H9 (cell line): ENCODE results near the gene RFFL. TPM values are rescaled to one million over a fixed set of nuclear protein-coding genes. Genes with fewer than 3 reads are reported as not detected.

ENCODE experiments used
- DNase-seq: peaks from one replicate; pipeline ENCODE4 v3.0.0-alpha.2; 2017
- H2AFZ ChIP-seq: one replicate; pipeline ENCODE4 v1.6.1; 2013; ENCODE audit warnings: mild to moderate bottlenecking, low read length, control low read depth, moderate library complexity
- H2AK5ac ChIP-seq: 2 replicates; pipeline ENCODE4 v1.6.1; 2013; ENCODE audit warnings: low read length, control low read depth, mixed read lengths; ENCODE audit not compliant: insufficient read length
- H2BK120ac ChIP-seq: one replicate; pipeline ENCODE4 v1.6.1; 2013; ENCODE audit warnings: low read depth, mild to moderate bottlenecking, low read length, control low read depth, inconsistent platforms; ENCODE audit not compliant: poor library complexity, severe bottlenecking
- H2BK12ac ChIP-seq: 2 replicates; pipeline ENCODE4 v1.6.1; 2013; ENCODE audit warnings: low read length, control low read depth, mixed read lengths, low read depth; ENCODE audit not compliant: insufficient read length
- H2BK15ac ChIP-seq: 2 replicates; pipeline ENCODE4 v1.6.1; 2013; ENCODE audit warnings: low read depth, low read length, control low read depth
- H2BK20ac ChIP-seq: one replicate; pipeline ENCODE4 v1.6.1; 2013; ENCODE audit warnings: low read depth, mild to moderate bottlenecking, low read length, control low read depth, inconsistent platforms; ENCODE audit not compliant: poor library complexity, severe bottlenecking
- H2BK5ac ChIP-seq: 2 replicates; pipeline ENCODE4 v1.6.1; 2013; ENCODE audit warnings: low read length, control low read depth, mixed read lengths; ENCODE audit not compliant: insufficient read length
- H3K14ac ChIP-seq: 2 replicates; pipeline ENCODE4 v1.6.1; 2013; ENCODE audit warnings: low read length, control low read depth; ENCODE audit not compliant: insufficient read depth
- H3K18ac ChIP-seq: 2 replicates; pipeline ENCODE4 v1.6.1; 2013; ENCODE audit warnings: low read depth, mild to moderate bottlenecking, mixed read lengths, low read length, control low read depth; ENCODE audit not compliant: insufficient read length
- H3K23ac ChIP-seq: 2 replicates; pipeline ENCODE4 v1.6.1; 2013; ENCODE audit warnings: low read length, control low read depth, mixed read lengths, low read depth; ENCODE audit not compliant: insufficient read length
- H3K23me2 ChIP-seq: 2 replicates; pipeline ENCODE4 v1.6.1; 2013; ENCODE audit warnings: low read depth, mild to moderate bottlenecking, mixed read lengths, low read length, control low read depth; ENCODE audit not compliant: insufficient read length, poor library complexity, severe bottlenecking
- H3K27ac ChIP-seq: 2 replicates; pipeline ENCODE4 v1.5.1; 2013; ENCODE audit warnings: low read length, control low read depth, mixed read lengths, low read depth; ENCODE audit not compliant: insufficient read length
- H3K27me3 ChIP-seq: 2 replicates; pipeline ENCODE4 v1.6.1; 2013; ENCODE audit warnings: low read length, control low read depth, inconsistent platforms; ENCODE audit not compliant: insufficient read depth
- H3K4ac ChIP-seq: 2 replicates; pipeline ENCODE4 v1.6.1; 2013; ENCODE audit warnings: low read depth, mild to moderate bottlenecking, control low read depth, inconsistent platforms, low read length, moderate library complexity
- H3K4me1 ChIP-seq: 2 replicates; pipeline ENCODE4 v1.6.1; 2013; ENCODE audit warnings: low read length, control low read depth, inconsistent platforms; ENCODE audit not compliant: insufficient read depth
- H3K4me2 ChIP-seq: 2 replicates; pipeline ENCODE4 v1.6.1; 2013; ENCODE audit warnings: low read length, control low read depth, mixed read lengths; ENCODE audit not compliant: insufficient read length, insufficient read depth
- H3K56ac ChIP-seq: 2 replicates; pipeline ENCODE4 v1.6.1; 2013; ENCODE audit warnings: low read depth, mild to moderate bottlenecking, mixed read lengths, low read length, control low read depth; ENCODE audit not compliant: insufficient read length
- H3K79me1 ChIP-seq: 2 replicates; pipeline ENCODE4 v1.6.1; 2013; ENCODE audit warnings: low read depth, mild to moderate bottlenecking, moderate library complexity, low read length, control low read depth, inconsistent platforms; ENCODE audit not compliant: insufficient read depth, poor library complexity, severe bottlenecking
- H3K79me2 ChIP-seq: 2 replicates; pipeline ENCODE4 v1.6.1; 2013; ENCODE audit warnings: low read length, control low read depth, inconsistent platforms; ENCODE audit not compliant: insufficient read depth
- H3K9ac ChIP-seq: 2 replicates; pipeline ENCODE4 v1.6.1; 2013; ENCODE audit warnings: low read length, control low read depth, mixed read lengths; ENCODE audit not compliant: insufficient read length; ENCODE audit errors: extremely low read depth
- H3K9me3 ChIP-seq: one replicate; pipeline ENCODE4 v1.6.1; 2013; ENCODE audit warnings: low read depth, low read length, inconsistent platforms; ENCODE audit not compliant: control insufficient read depth
- H3T11ph ChIP-seq: one replicate; pipeline ENCODE4 v1.6.1; 2013; ENCODE audit warnings: mild to moderate bottlenecking, low read length, control low read depth, inconsistent platforms
- H4K20me1 ChIP-seq: one replicate; pipeline ENCODE4 v1.6.1; 2013; ENCODE audit not compliant: control insufficient read depth, insufficient read length, insufficient read depth
- H4K5ac ChIP-seq: 2 replicates; pipeline ENCODE4 v1.6.1; 2013; ENCODE audit warnings: low read depth, mild to moderate bottlenecking, mixed read lengths, low read length, control low read depth; ENCODE audit not compliant: insufficient read length
- H4K8ac ChIP-seq: replicated peaks from 2 replicates; pipeline ENCODE4 v1.6.1; 2013; ENCODE audit warnings: low read length, control low read depth, mixed read lengths, low read depth; ENCODE audit not compliant: insufficient read length
- H4K91ac ChIP-seq: 2 replicates; pipeline ENCODE4 v1.6.1; 2013; ENCODE audit warnings: low read depth, mild to moderate bottlenecking, moderate library complexity, mixed read lengths, low read length, control low read depth; ENCODE audit not compliant: insufficient read length
- H3K27ac Mint-ChIP-seq, 3 experiments: 2 replicates in 2 of 3; 3 replicates in 1 of 3; pipeline ENCODE4 v1.8.0; 2020 to 2021; ENCODE audit warnings: mixed read lengths in 3 of 3, mild to moderate bottlenecking in 1 of 3, moderate library complexity in 1 of 3
- H3K27me3 Mint-ChIP-seq: 2 replicates; pipeline ENCODE4 v1.8.0; 2021; ENCODE audit warnings: low read depth, mild to moderate bottlenecking, moderate library complexity, mixed read lengths
- H3K36me3 Mint-ChIP-seq, 3 experiments: 2 replicates in 2 of 3; 3 replicates in 1 of 3; pipeline ENCODE4 v1.8.0; 2020 to 2021; ENCODE audit warnings: low read depth in 3 of 3, mixed read lengths in 3 of 3; ENCODE audit not compliant: insufficient read depth in 1 of 3
- H3K4me1 Mint-ChIP-seq, 2 experiments: 2 replicates each; pipeline ENCODE4 v1.8.0; 2020; ENCODE audit warnings: mixed read lengths in 2 of 2
- H3K4me3 Mint-ChIP-seq, 2 experiments: 2 replicates in 1 of 2; 3 replicates in 1 of 2; pipeline ENCODE4 v1.8.0; 2020 to 2021; ENCODE audit warnings: mild to moderate bottlenecking in 2 of 2, mixed read lengths in 2 of 2, moderate library complexity in 1 of 2
- H3K9me3 Mint-ChIP-seq, 2 experiments: 2 replicates in 1 of 2; 3 replicates in 1 of 2; pipeline ENCODE4 v1.8.0; 2020; ENCODE audit warnings: mild to moderate bottlenecking in 2 of 2, mixed read lengths in 2 of 2, moderate library complexity in 1 of 2
- WGBS: extraction: QIAGEN DNeasy Blood & Tissue Kit; methylation state at CpG from one replicate; pipeline ENCODE4 v1.1.7; 2013; ENCODE audit warnings: missing lambda C conversion rate, low lambda C conversion rate, mixed read lengths; ENCODE audit not compliant: insufficient read length; ENCODE audit errors: extremely low coverage; 5-methylcytosine and 5-hydroxymethylcytosine counted together
- total RNA-seq: library from RNA; stranded (reverse); gene quantifications from 2 replicates; pipeline ENCODE4 v1.2.1, GENCODE V29; 2021
- TF ChIP-seq, protein P1 (sequence below): fragments of 200-600 bp; sonication (generic); conservative IDR thresholded peaks from 3 replicates; pipeline ENCODE4 v1.8.0; 2021; ENCODE audit warnings: antibody characterized with exemption, mild to moderate bottlenecking

The RFFL gene
- total RNA-seq, 1 experiment from 2014 or later = 21.1 TPM

DNA sequence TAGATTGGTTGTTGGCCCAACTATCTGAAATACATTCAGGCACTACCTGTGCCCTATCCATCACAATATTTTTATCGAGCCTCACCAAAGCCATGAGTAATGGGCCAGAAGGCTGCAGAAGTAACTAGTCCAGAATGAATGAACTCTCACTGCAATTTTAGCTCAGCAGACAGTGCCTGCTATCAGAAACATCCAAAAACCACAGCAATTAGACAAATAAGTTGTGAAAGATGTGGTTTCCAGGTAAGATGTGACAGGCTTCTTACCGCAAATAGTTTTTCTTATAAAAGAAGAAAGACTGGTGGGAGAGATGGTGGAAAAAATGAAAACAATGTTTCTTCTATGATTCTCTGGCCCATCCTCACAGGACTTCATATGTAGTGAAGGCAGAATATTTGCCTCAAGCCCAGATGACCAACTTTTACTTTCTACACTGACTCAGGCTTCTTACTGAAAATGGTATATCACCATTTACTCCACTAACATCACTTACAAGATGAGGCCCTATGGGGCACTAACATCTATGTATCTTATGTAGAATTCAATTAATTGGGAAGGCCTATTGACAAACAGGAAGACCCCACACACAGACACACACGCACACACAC lies 9.8 kb upstream of the RFFL start:
- no peaks in the 10 kb centered on the region for H3K79me2 ChIP-seq
- no CpG with 5 or more reads among the region's 3 CpGs for WGBS

More for the DNA sequence above, 9.8 kb upstream of the RFFL start:
- Histone ChIP-seq H2BK20ac (no peak overlapping the region), H3K27me3 (no peaks in the 10 kb centered on the region), H3K4ac (no peak overlapping the region), H3K14ac (no peak overlapping the region), H3K23me2 (no peaks in the 10 kb centered on the region), H3K27ac (no peak overlapping the region), H4K5ac (no peak overlapping the region), H2BK12ac (no peak overlapping the region), H2BK15ac (no peak overlapping the region), H2AFZ (no peak overlapping the region), H3K4me2 (no peak overlapping the region), H2BK5ac (no peak overlapping the region), H3K18ac (no peak overlapping the region), H3K9ac (no peak overlapping the region), H3T11ph (no peak overlapping the region), H3K79me1 (no peaks in the 10 kb centered on the region), H2BK120ac (no peak overlapping the region), H2AK5ac (no peak overlapping the region), H4K8ac (no peak overlapping the region), H3K4me1 (no peaks in the 10 kb centered on the region), H3K23ac (no peak overlapping the region), H4K20me1 (no peaks in the 10 kb centered on the region), H4K91ac (no peak overlapping the region), H3K9me3 (no peaks in the 10 kb centered on the region), H3K56ac (no peak overlapping the region)
- Mint-ChIP-seq H3K4me1 (peaks cover 0 to 3% of the 10 kb centered on the region in 2 experiments; a peak in 2 of 4 replicates), H3K36me3 (no peaks in the 10 kb centered on the region), H3K27me3 (no peaks in the 10 kb centered on the region), H3K4me3 (no peak overlapping the region), H3K27ac (no peak overlapping the region), H3K9me3 (no peaks in the 10 kb centered on the region)
- TF ChIP-seq, protein P1, sequence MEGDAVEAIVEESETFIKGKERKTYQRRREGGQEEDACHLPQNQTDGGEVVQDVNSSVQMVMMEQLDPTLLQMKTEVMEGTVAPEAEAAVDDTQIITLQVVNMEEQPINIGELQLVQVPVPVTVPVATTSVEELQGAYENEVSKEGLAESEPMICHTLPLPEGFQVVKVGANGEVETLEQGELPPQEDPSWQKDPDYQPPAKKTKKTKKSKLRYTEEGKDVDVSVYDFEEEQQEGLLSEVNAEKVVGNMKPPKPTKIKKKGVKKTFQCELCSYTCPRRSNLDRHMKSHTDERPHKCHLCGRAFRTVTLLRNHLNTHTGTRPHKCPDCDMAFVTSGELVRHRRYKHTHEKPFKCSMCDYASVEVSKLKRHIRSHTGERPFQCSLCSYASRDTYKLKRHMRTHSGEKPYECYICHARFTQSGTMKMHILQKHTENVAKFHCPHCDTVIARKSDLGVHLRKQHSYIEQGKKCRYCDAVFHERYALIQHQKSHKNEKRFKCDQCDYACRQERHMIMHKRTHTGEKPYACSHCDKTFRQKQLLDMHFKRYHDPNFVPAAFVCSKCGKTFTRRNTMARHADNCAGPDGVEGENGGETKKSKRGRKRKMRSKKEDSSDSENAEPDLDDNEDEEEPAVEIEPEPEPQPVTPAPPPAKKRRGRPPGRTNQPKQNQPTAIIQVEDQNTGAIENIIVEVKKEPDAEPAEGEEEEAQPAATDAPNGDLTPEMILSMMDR = no peak
- DNase-seq = no peak
